Endothelial cell of umbilical vein (primary cell): ENCODE measurements around the gene NUPR2.
"Not testable (repeated sequence)": the region's sequence is repeated elsewhere in the genome, so short reads cannot be mapped to it uniquely, and the experiment has no call there.

Source experiments
- CTCF ChIP-seq, 2 donors: IDR thresholded peaks; 1 replicate in 1 of 2; 2 replicates in 1 of 2; pipeline ENCODE4 v1.5.1; 2011; ENCODE audit warnings: low read length in 2 of 2, mild to moderate bottlenecking in 2 of 2, moderate library complexity in 2 of 2, control low read depth in 1 of 2, inconsistent platforms in 1 of 2, low read depth in 1 of 2; ENCODE audit not compliant: insufficient read depth in 1 of 2; ENCODE audit errors: extremely low read depth in 1 of 2
- POLR2A ChIP-seq: IDR thresholded peaks from 2 replicates; pipeline ENCODE4 v1.6.1; 2012; ENCODE audit warnings: low read depth, mild to moderate bottlenecking, control low read depth, low read length
- POLR2AphosphoS5 ChIP-seq: IDR thresholded peaks from 2 replicates; pipeline ENCODE4 v1.6.1; 2012; ENCODE audit warnings: low read depth, mild to moderate bottlenecking, control low read depth, low read length, moderate library complexity; ENCODE audit not compliant: insufficient read depth

- not testable (repeated sequence) for TF ChIP-seq POLR2AphosphoS5; CTCF (IDR thresholded peaks at IDR 0.05; ENCODE audit: extremely low read depth in 1 of 2, insufficient read depth in 1 of 2, low read depth in 1 of 2, low read length in 2 of 2); POLR2A
These were observed 14.8 kb upstream of the NUPR2 start for GRCh38 chr7:56131062-56131461.
